ENCODE measurements around the gene ANTXR2.

DNA sequence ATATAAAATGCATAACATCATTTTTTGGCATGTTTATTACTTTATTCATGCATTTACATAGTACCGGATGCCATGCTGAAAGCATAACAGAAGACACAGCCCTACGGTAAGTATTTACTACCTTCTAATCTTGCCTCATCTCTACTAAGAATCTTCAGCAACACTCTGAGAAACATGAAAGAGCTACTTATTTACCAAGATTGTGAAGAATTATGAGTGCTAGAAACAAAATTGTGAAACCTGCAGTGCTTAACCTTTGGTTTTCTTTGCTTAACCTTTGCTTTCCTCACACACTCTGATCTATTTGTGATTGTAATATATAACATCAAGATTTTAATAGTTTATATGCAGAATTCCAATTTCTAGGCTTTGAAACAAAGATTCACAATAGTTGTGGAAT is 7.4 kb downstream of the ANTXR2 start:
- TF ChIP-seq, protein P1, sequence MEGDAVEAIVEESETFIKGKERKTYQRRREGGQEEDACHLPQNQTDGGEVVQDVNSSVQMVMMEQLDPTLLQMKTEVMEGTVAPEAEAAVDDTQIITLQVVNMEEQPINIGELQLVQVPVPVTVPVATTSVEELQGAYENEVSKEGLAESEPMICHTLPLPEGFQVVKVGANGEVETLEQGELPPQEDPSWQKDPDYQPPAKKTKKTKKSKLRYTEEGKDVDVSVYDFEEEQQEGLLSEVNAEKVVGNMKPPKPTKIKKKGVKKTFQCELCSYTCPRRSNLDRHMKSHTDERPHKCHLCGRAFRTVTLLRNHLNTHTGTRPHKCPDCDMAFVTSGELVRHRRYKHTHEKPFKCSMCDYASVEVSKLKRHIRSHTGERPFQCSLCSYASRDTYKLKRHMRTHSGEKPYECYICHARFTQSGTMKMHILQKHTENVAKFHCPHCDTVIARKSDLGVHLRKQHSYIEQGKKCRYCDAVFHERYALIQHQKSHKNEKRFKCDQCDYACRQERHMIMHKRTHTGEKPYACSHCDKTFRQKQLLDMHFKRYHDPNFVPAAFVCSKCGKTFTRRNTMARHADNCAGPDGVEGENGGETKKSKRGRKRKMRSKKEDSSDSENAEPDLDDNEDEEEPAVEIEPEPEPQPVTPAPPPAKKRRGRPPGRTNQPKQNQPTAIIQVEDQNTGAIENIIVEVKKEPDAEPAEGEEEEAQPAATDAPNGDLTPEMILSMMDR (IDR thresholded peaks at IDR 0.05; ENCODE audit: control extremely low read depth in 1 of 3, insufficient read depth in 1 of 3, low read depth in 1 of 3, low read length in 3 of 3): no peak
- TF ChIP-seq POLR2A (IDR thresholded peaks at IDR 0.05; ENCODE audit: control extremely low read depth in 1 of 2, low read depth in 2 of 2, low read length in 2 of 2): no peak
- no peak for TF ChIP-seq POLR2AphosphoS5 (IDR thresholded peaks at IDR 0.05; ENCODE audit: low read depth, low read length)
- no peak for TF ChIP-seq FOSL1 (IDR thresholded peaks at IDR 0.05; ENCODE audit: insufficient read depth, low read depth, low read length)
- no peak for TF ChIP-seq SP1 (IDR thresholded peaks at IDR 0.05; ENCODE audit: low read depth, low read length)
- TF ChIP-seq RXRA (IDR thresholded peaks at IDR 0.05; ENCODE audit: insufficient read depth, low read depth, low read length): no peak
- TF ChIP-seq, protein P2, sequence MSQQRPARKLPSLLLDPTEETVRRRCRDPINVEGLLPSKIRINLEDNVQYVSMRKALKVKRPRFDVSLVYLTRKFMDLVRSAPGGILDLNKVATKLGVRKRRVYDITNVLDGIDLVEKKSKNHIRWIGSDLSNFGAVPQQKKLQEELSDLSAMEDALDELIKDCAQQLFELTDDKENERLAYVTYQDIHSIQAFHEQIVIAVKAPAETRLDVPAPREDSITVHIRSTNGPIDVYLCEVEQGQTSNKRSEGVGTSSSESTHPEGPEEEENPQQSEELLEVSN (IDR thresholded peaks at IDR 0.05): no peak

Data from H1 (cell line).